NCI-H2029 (cell line): ENCODE data around the gene LIN54.
"Not testable (repeated sequence)": the region's sequence is repeated elsewhere in the genome, so short reads cannot be mapped to it uniquely, and the experiment has no call there.

ENCODE experiments used
- DNase-seq: peaks from one replicate; lab custom pipeline; 2025; lab: John Stamatoyannopoulos, UW

LIN54 gene

GRCh38 chr4:83012200-83012686, 1.6 kb upstream of the LIN54 start:
- no peak for DNase-seq

DNA sequence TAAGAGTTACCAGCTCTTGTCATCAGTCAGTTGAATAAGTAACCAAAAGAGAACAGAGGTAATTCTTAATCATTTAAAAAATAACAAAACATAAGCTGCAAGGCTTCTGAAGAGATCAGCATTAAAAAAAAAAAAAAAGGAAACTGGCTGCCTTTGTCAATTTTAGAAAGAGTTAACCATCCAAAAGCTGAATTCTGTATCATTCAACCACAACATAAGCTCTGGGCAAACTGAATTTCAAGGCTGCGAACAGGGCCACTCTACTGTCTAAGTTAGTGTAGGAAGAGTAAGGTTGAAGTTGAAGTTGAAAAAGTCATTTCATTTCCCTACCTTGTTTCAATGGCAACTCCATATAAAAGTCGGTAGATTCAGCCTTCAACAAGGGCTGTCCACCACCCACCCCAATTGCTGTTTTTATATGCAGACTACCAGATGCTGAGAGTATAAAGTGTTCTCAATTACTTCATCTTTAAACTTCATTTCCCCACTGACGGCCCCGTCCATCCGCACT, 1.1 kb upstream of the LIN54 start:
- no peak for DNase-seq

GRCh38 chr4:83010111-83010521, 507 bp downstream of the LIN54 start:
- no peak for DNase-seq

DNA sequence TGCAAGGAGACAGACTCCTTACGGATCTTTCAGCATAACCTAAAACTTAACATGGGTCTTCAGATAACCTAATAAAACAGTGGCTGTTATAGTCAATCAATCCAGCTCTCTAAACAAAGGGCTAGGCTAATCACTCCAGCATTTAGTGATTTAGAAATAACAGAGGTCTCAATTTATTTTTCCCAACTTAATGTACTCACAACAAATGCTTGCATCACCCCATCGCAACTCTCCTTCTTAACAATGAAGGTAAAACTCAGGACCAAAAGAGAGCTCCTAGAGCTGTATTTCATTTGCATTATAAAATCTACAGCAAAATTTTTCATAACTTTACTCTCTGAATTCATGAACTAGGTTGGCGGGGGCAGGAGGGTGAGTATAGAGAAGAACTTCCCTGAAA, 1.1 kb downstream of the LIN54 start:
- no peak for DNase-seq

- DNase-seq = not testable (repeated sequence)
Measured at GRCh38 chr4:83003044-83003791, 7.4 kb downstream of the LIN54 start.

DNA sequence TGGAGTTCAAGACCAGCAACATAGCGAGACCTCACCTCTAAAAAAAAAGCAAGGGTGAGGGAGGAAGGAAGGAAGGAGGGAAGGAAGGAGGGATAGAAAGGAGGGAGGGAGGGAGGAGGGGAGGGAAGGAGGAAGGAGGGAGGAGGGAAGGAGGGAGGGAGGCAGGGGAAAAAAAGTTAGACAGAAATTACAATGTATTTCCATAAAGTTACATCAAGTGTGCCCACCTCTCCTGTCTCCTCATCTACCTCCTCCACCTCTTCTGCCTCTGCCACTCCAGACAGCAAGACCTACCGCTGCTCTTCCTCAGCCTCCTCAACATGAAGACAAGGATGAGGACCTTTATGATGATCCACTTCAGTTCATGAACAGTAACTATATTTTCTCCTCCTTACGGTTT, 8.3 kb downstream of the LIN54 start:
- no peak for DNase-seq

DNA sequence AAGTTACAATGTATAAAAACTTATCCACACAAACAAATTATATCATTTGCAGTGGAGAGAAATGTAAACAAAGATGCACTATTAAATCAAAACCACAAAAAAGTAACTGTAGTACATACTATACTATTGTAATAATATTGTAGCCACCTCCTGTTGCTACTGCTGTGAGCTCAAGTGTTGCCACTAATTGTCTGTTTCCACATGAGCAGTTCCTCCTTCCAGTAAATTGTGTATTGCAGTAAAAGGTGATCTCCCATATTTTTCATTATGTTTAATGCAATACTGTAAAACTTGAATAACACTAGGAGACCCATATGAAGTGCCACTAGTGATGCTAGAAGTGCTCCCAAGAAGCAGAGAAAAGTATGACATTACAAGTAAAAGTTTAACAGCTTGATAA, 11.7 kb downstream of the LIN54 start:
- no peak for DNase-seq

DNA sequence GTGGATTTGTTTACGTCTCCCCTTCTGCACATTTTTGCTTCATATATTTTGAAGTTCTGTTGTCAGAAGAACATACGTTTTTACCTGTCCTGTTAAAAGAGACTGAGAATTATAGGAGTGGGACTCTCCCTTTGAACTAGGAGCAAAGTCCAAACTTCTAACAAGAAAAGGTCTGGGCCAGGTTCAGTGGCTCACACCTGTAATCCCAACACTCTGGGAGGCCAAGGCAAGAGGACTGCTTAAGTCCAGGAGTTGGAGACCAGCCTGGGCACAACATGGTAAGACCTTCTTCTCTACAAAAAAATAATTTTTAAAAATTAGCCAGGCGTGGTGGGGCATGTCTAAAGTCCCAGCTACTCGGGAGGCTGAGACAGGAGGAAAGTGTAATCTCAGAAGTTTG, 15.8 kb downstream of the LIN54 start:
- no peak for DNase-seq

GRCh38 chr4:82989575-82990429, 20.8 kb downstream of the LIN54 start:
- no peak for DNase-seq

GRCh38 chr4:82988323-82988832, 22.2 kb downstream of the LIN54 start:
- DNase-seq = no peak

DNA sequence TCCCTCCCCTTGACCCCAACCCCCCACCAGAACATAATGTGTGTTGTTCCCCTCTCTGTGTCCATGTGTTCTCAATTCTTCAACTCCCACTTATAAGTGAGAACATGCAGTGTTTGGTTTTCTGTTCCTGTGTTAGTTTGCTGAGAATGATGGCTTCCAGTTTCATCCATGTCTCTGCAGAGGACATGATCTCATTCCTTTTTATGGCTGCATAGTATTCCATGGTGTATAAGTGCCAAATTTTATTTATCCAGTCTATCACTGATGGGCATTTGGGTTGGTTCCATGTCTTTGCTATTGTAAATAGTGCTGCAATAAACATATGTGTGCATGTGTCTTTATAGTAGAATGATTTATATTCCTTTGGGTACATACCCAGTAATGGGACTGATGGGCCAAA, 23.1 kb downstream of the LIN54 start:
- DNase-seq = not testable (repeated sequence)

DNA sequence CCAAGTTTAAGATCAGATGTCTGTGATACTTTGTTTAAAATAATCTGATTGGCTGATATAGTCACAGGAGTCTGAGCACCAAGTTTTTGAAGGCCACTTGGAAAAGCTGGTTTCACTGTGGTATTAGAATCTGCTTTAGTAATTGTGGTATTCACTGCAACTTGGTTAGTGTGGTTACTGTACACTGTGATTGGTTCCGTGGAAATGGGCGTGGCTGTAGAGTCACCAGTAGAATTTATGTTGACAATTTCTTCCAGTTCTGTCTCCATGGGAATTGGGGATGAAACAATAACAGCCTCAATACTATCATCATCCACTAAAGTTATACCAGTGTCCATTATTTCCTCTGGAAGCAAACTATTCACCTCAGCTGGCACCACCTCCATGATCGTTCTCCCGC, 26.2 kb downstream of the LIN54 start:
- no peak for DNase-seq

GRCh38 chr4:82983444-82983843, 27.2 kb downstream of the LIN54 start:
- DNase-seq = no peak

GRCh38 chr4:82981138-82981537, 29.5 kb downstream of the LIN54 start:
- no peak for DNase-seq

DNA sequence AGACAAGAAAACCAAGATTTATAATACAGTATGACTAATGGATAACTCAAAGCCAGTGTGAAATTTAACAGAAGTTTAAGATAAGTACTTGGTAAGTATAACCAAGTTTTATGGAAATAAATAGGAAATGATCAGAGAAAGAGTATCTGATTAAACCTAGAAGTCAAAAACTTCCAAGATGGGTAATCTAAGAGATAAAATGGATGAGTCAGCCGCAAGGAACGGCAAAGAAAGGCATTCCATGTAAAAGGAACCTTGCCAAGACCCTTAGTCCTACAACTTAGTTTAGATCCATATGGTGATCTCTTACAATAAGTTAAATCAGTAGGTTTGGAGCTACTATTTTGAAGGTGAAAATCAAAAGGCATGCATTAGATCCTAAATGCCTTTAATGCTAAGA, 34.8 kb downstream of the LIN54 start:
- no peak for DNase-seq

GRCh38 chr4:82969414-82969813, 41.2 kb downstream of the LIN54 start:
- DNase-seq = no peak

GRCh38 chr4:82968972-82969371, 41.7 kb downstream of the LIN54 start:
- no peak for DNase-seq

DNA sequence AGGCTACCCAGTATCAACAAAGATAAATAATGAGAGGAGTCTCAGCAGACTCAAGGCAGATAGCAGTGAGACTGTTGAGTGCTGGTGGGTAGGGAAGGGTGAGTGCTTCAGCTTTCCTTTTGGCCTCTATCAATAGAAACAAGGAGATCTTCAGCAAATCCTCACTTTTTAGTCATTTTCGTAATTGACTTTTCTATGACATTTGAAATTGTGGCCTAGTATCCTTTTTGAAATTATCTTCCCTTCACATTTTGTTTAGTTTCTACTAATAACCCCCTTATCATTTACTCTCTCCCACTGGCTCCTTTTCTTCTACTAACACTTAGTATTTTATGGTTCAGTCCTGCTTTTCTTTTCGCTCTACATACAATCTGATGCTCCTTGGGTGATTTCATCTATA, 44.9 kb downstream of the LIN54 start:
- no peak for DNase-seq

DNA sequence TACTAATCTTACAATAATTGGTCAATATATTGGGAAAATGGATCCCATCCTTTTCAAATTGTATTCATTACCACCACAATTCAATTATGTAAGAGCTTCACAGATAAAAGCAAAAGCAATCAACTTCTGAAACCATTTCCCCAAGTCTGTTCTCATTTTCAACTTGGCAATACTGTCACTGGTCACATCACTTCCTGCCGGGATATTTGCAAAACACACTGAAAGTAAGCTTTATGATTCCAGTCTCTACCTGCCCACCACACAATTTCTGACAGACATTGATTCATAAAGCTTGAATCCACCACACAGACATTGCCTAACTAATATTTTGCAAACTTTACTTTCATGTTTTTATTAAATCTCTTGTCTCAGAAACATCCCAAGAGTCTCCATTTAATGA, 53.6 kb downstream of the LIN54 start:
- DNase-seq = no peak

DNA sequence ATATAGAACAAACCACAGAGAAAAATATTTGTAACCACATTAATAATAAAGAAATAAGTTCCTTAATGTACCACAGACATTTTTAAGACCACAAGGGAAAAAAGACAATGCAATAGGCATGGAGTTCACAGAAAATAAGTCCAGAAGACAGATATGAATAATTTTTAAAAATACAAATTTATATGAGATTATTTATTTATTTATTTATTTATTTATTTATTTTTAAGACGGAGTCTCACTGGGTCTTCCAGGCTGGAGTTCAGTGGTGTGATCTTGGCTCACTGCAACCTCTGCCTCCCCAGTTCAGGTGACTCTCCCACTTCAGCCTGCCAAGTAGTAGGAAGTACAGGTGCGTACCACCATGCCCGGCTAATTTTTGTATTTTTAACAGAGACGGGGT, 56.4 kb downstream of the LIN54 start:
- DNase-seq = no peak

DNA sequence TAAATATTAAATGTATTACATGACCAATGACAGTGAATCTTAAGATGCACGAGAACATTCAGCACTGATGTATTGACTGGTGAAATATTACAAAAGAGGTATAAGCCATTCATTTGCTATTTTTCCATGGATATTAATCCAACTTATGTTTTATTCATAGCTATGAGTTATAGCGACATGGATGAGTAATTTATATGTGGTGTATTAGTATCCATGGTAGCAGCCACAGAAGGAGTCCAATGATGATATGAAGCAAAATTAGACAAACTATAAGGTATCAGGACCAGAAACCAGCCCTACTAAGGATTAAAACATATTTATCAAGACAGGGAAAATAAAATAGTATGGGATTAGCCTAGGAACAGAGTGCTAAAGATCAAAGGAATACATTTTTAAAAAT, 59.4 kb downstream of the LIN54 start:
- no peak for DNase-seq

GRCh38 chr4:82948647-82949204, 61.9 kb downstream of the LIN54 start:
- no peak for DNase-seq

- no peak for DNase-seq
Measured at GRCh38 chr4:82947498-82947897, 63.1 kb downstream of the LIN54 start.
